Measurements from ENCODE around the gene DOCK4. TPM values are rescaled to one million over a fixed set of nuclear protein-coding genes. Genes with fewer than 3 reads are reported as not detected.

DOCK4 gene
- total and polyA plus RNA-seq, 2 donors from 2014 or later: 3.2 to 38.9 TPM

DNA sequence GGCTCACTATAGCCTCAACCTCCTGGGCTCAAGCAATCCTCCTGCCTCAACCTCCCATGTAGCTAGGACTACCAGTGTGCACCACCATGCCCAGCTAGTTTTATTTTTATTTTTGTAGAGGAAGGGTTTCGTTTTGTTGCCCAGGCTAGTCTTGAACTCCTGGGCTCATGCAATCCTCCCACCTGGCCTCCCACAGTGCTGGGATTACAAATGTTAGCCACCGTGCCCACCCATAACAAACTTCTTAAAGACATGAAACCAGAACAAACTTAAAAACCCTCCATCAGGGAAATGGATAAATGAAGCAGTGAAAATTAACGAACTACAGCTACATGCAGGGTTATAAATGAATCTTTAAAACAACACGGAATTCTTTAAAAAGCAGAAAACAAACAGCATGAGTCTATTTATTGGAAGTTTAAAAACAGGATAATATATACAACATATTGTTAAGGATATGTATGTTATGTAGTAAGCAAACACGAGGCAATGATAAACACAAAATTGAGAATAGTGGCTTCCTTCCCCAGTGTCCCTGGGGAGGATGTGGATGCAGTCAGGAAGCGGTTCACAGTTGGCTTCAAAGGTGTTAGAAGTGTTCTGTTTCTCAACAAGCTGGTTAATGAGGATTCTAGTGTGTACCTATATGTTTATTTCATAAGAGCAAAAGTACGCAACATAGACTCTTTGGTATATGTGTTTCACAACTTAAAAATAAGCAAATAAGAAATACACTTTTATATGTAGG lies 515.7 kb downstream of the DOCK4 start:
- TF ChIP-seq, protein P1, sequence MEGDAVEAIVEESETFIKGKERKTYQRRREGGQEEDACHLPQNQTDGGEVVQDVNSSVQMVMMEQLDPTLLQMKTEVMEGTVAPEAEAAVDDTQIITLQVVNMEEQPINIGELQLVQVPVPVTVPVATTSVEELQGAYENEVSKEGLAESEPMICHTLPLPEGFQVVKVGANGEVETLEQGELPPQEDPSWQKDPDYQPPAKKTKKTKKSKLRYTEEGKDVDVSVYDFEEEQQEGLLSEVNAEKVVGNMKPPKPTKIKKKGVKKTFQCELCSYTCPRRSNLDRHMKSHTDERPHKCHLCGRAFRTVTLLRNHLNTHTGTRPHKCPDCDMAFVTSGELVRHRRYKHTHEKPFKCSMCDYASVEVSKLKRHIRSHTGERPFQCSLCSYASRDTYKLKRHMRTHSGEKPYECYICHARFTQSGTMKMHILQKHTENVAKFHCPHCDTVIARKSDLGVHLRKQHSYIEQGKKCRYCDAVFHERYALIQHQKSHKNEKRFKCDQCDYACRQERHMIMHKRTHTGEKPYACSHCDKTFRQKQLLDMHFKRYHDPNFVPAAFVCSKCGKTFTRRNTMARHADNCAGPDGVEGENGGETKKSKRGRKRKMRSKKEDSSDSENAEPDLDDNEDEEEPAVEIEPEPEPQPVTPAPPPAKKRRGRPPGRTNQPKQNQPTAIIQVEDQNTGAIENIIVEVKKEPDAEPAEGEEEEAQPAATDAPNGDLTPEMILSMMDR (IDR thresholded peaks at IDR 0.05; ENCODE audit: borderline replicate concordance, extremely low read depth, insufficient read depth): no peak
- Histone ChIP-seq H3K27me3 (ENCODE audit: control insufficient read depth, insufficient read depth, low read length) (no peaks in the 10 kb centered on the region), H3K36me3 (ENCODE audit: control insufficient read depth in 2 of 3, insufficient read depth in 3 of 3, low read length in 3 of 3) (no peaks in the 10 kb centered on the region), H3K4me1 (ENCODE audit: control insufficient read depth in 2 of 3, insufficient read depth in 2 of 3, low read depth in 1 of 3, low read length in 3 of 3) (no peaks in the 10 kb centered on the region), H3K9ac (ENCODE audit: low read length in 3 of 3) (no peak overlapping the region), H3K27ac (ENCODE audit: low read depth in 2 of 2, low read length in 2 of 2) (no peak overlapping the region), H3K4me3 (ENCODE audit: low read length in 3 of 3) (no peak overlapping the region), H3K9me3 (ENCODE audit: control insufficient read depth in 2 of 3, insufficient read depth in 1 of 3, low read length in 3 of 3) (no peaks in the 10 kb centered on the region)
- intact Hi-C loops (cut with DNase I): no loop called here
- no peak for DNase-seq
- FAIRE-seq: no peak

DNA sequence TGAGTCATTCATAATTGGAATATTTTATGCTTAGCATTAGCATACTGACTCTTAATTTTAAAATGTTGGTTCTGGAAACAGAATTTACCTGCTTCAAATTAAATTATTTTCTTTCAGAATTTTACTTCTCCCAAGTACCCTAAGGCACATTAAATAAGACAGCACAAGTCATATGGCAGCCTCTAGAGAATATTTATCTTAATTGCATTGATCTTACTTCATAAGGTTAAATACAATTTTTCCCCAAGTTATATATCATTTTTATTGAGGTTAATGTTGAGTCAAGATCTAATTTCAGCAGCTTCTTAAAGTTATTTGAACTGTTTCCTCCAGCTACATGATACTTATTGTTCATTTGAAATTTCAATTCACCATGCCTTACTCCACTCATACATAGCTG lies 520.9 kb downstream of the DOCK4 start:
- FAIRE-seq (no peak), DNase-seq (peak in 2 of 5 donors; percentile 9 to 16)
- H3K36me3 ChIP-seq (ENCODE audit: control insufficient read depth in 2 of 3, insufficient read depth in 3 of 3, low read length in 3 of 3): no peaks in the 10 kb centered on the region
- intact Hi-C loops (cut with DNase I): no loop called here
- H3K4me3 ChIP-seq (ENCODE audit: low read length in 3 of 3): no peak overlapping the region
- no peaks in the 10 kb centered on the region for H3K27me3 ChIP-seq (ENCODE audit: control insufficient read depth, insufficient read depth, low read length)
- TF ChIP-seq, protein P1 (IDR thresholded peaks at IDR 0.05; ENCODE audit: borderline replicate concordance, extremely low read depth, insufficient read depth): no peak
- no peaks in the 10 kb centered on the region for H3K4me1 ChIP-seq (ENCODE audit: control insufficient read depth in 2 of 3, insufficient read depth in 2 of 3, low read depth in 1 of 3, low read length in 3 of 3)
- no peaks in the 10 kb centered on the region for H3K9me3 ChIP-seq (ENCODE audit: control insufficient read depth in 2 of 3, insufficient read depth in 1 of 3, low read length in 3 of 3)
- H3K27ac ChIP-seq (ENCODE audit: low read depth in 2 of 2, low read length in 2 of 2): no peak overlapping the region
- H3K9ac ChIP-seq (ENCODE audit: low read length in 3 of 3): no peak overlapping the region

DNA sequence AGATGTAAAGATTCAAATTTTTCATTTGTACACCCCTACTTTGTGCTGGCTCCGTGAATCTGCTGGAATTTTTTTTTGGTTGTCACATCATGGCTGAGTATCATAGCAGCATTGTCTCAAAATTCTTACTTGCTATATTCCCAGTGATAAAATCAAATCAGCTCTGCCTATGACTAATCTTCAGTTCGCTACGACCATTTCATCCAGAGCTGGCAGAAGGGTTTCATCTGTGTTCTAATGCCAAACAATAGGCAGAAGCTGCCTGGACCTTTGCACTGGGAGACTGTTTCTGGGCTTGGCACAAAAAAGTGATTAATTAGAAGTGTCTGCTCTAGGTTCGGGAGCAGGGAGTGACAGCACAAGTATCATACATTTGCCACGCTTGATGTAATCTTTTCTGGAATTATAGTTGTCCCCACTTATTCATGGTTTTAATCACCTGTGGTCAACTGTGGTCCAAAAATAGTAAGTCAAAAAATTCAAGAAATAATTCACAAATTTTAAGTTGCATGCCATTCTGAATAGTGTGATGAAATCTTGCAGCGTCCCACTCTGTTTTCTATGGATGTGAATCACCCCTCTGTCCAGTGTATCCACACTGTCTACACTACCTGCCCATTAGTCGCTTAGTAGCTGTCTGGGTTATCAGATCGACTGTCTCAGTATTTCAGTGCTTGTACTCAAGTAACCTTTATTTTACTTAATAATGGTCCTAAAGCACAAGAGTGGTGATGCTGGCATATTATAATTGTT lies 523.4 kb downstream of the DOCK4 start:
- no peaks in the 10 kb centered on the region for H3K27me3 ChIP-seq (ENCODE audit: control insufficient read depth, insufficient read depth, low read length)
- H3K27ac ChIP-seq (ENCODE audit: low read depth in 2 of 2, low read length in 2 of 2): no peak overlapping the region
- H3K4me3 ChIP-seq (ENCODE audit: low read length in 3 of 3): no peak overlapping the region
- DNase-seq (no peak), FAIRE-seq (no peak)
- no peaks in the 10 kb centered on the region for H3K36me3 ChIP-seq (ENCODE audit: control insufficient read depth in 2 of 3, insufficient read depth in 3 of 3, low read length in 3 of 3)
- TF ChIP-seq, protein P1 (IDR thresholded peaks at IDR 0.05; ENCODE audit: borderline replicate concordance, extremely low read depth, insufficient read depth): no peak
- H3K9ac ChIP-seq (ENCODE audit: low read length in 3 of 3): no peak overlapping the region
- no peaks in the 10 kb centered on the region for H3K9me3 ChIP-seq (ENCODE audit: control insufficient read depth in 2 of 3, insufficient read depth in 1 of 3, low read length in 3 of 3)
- intact Hi-C loops (cut with DNase I): no loop called here
- no peaks in the 10 kb centered on the region for H3K4me1 ChIP-seq (ENCODE audit: control insufficient read depth in 2 of 3, insufficient read depth in 2 of 3, low read depth in 1 of 3, low read length in 3 of 3)

Data from kidney (tissue), 14 donors.